GM12892 (cell line): ENCODE data around the gene VPS13D.

Experiments
- POLR2A ChIP-seq: IDR thresholded peaks from 2 replicates; pipeline ENCODE4 v1.6.1; 2011; ENCODE audit warnings: low read depth, low read length, control low read depth
- POLR2AphosphoS5 ChIP-seq: IDR thresholded peaks from 2 replicates; pipeline ENCODE4 v1.6.1; 2011; ENCODE audit warnings: low read depth, low read length, control low read depth

DNA sequence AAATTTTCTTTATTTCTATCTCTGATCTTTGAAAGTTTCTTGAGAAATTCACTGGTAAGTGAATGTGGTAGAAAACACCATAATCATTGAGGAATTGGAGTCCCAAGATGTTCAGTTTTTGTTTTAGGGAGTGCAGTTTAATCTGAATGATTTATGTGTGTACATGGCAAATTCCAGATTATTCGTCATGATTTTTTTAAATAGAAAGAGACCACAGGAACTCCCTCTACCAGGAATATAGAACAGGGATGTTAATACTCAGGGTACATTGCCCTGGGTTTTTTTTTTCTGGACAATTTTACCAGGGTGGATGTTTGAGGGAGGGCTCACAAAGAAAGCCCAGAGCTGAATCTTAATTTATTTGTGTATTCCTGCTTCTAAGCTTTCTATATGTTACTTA lies 109.0 kb downstream of the VPS13D start:
- TF ChIP-seq POLR2A: no peak
- TF ChIP-seq POLR2AphosphoS5: no peak
